Measurements from ENCODE around the gene TTLL10.

The TTLL10 gene

GRCh38 chr1:1223321-1223720 lies 49.6 kb downstream of the TTLL10 start:
- Histone ChIP-seq H3K9me3 (no peaks in the 10 kb centered on the region), H3K27me3 (ENCODE audit: low read depth) (no peaks in the 10 kb centered on the region), H3K4me1 (no peaks in the 10 kb centered on the region), H3K36me3 (replicated peaks) (peaks cover 44% of the 10 kb centered on the region), H3K4me3 (no peak overlapping the region)
- no peak for DNase-seq (ENCODE audit: low spot score in 2 of 2)
- in situ Hi-C loops (cut with MboI; ENCODE audit: low sequenced_read_pairs) = no loop called here

- in situ Hi-C loops (cut with MboI; ENCODE audit: low sequenced_read_pairs) = no loop called here
- Histone ChIP-seq H3K36me3 (replicated peaks) (peaks cover 46% of the 10 kb centered on the region), H3K4me1 (no peaks in the 10 kb centered on the region), H3K9me3 (no peaks in the 10 kb centered on the region), H3K4me3 (no peak overlapping the region), H3K27me3 (ENCODE audit: low read depth) (no peaks in the 10 kb centered on the region)
- DNase-seq (ENCODE audit: low spot score in 2 of 2) = no peak
Observed at GRCh38 chr1:1223891-1224290, 50.2 kb downstream of the TTLL10 start.

- Histone ChIP-seq H3K4me1 (no peaks in the 10 kb centered on the region), H3K36me3 (replicated peaks) (peaks cover 49% of the 10 kb centered on the region), H3K9me3 (no peaks in the 10 kb centered on the region), H3K4me3 (no peak overlapping the region), H3K27me3 (ENCODE audit: low read depth) (no peaks in the 10 kb centered on the region)
- in situ Hi-C loops (cut with MboI; ENCODE audit: low sequenced_read_pairs) = no loop called here
- DNase-seq (ENCODE audit: low spot score in 2 of 2) = no peak
Observed at GRCh38 chr1:1225238-1225845, 51.7 kb downstream of the TTLL10 start.

- Histone ChIP-seq H3K4me3 (no peak overlapping the region), H3K4me1 (no peaks in the 10 kb centered on the region), H3K27me3 (ENCODE audit: low read depth) (no peaks in the 10 kb centered on the region), H3K9me3 (no peaks in the 10 kb centered on the region), H3K36me3 (replicated peaks) (peaks cover 48% of the 10 kb centered on the region)
- DNase-seq (ENCODE audit: low spot score in 2 of 2) = no peak
- in situ Hi-C loops (cut with MboI; ENCODE audit: low sequenced_read_pairs) = no loop called here
Observed at GRCh38 chr1:1225913-1226312, 52.2 kb downstream of the TTLL10 start.

- Histone ChIP-seq H3K9me3 (no peaks in the 10 kb centered on the region), H3K27me3 (ENCODE audit: low read depth) (no peaks in the 10 kb centered on the region), H3K4me1 (no peaks in the 10 kb centered on the region), H3K36me3 (replicated peaks) (peaks cover 48% of the 10 kb centered on the region), H3K4me3 (no peak overlapping the region)
- in situ Hi-C loops (cut with MboI; ENCODE audit: low sequenced_read_pairs) = no loop called here
- DNase-seq (ENCODE audit: low spot score in 2 of 2) = no peak
Observed at GRCh38 chr1:1226566-1227362, 53.1 kb downstream of the TTLL10 start.

GRCh38 chr1:1227386-1227785 lies 53.7 kb downstream of the TTLL10 start:
- H3K9me3 ChIP-seq = no peaks in the 10 kb centered on the region
- in situ Hi-C loops (cut with MboI; ENCODE audit: low sequenced_read_pairs) = no loop called here

GRCh38 chr1:1228187-1228586 lies 54.5 kb downstream of the TTLL10 start:
- in situ Hi-C loops (cut with MboI; ENCODE audit: low sequenced_read_pairs) = no loop called here

More at GRCh38 chr1:1227386-1227785, 53.7 kb downstream of the TTLL10 start:
- DNase-seq (ENCODE audit: low spot score in 2 of 2) = no peak
- Histone ChIP-seq H3K4me3 (no peak overlapping the region), H3K27me3 (ENCODE audit: low read depth) (no peaks in the 10 kb centered on the region), H3K4me1 (no peaks in the 10 kb centered on the region), H3K36me3 (replicated peaks) (peaks cover 44% of the 10 kb centered on the region)

GRCh38 chr1:1228596-1229321 lies 55.1 kb downstream of the TTLL10 start:
- H3K9me3 ChIP-seq = no peaks in the 10 kb centered on the region
- H3K36me3 ChIP-seq (replicated peaks) = peaks cover 34% of the 10 kb centered on the region
- in situ Hi-C loops (cut with MboI; ENCODE audit: low sequenced_read_pairs) = no loop called here
- peaks cover 3% of the 10 kb centered on the region; the same call in 1 of the 2 replicates for H3K4me1 ChIP-seq
- no peak for DNase-seq (ENCODE audit: low spot score in 2 of 2)
- H3K4me3 ChIP-seq = no peak overlapping the region
- no peaks in the 10 kb centered on the region for H3K27me3 ChIP-seq (ENCODE audit: low read depth)

More at GRCh38 chr1:1228187-1228586, 54.5 kb downstream of the TTLL10 start:
- Histone ChIP-seq H3K27me3 (ENCODE audit: low read depth) (no peaks in the 10 kb centered on the region), H3K4me3 (no peak overlapping the region), H3K9me3 (no peaks in the 10 kb centered on the region), H3K36me3 (replicated peaks) (peaks cover 36% of the 10 kb centered on the region), H3K4me1 (peaks cover 3% of the 10 kb centered on the region; the same call in 1 of the 2 replicates)
- no peak for DNase-seq (ENCODE audit: low spot score in 2 of 2)

GRCh38 chr1:1229770-1230169 lies 56.1 kb downstream of the TTLL10 start:
- no peaks in the 10 kb centered on the region for H3K27me3 ChIP-seq (ENCODE audit: low read depth)
- in situ Hi-C loops (cut with MboI; ENCODE audit: low sequenced_read_pairs) = no loop called here
- DNase-seq (ENCODE audit: low spot score in 2 of 2) = no peak
- peaks cover 3% of the 10 kb centered on the region; the same call in 1 of the 2 replicates for H3K4me1 ChIP-seq
- peaks cover 34% of the 10 kb centered on the region for H3K36me3 ChIP-seq (replicated peaks)
- no peaks in the 10 kb centered on the region for H3K9me3 ChIP-seq
- H3K4me3 ChIP-seq = 0 out of 2 replicates have a peak overlapping the region, but pooled peaks have one; percentile 3

GRCh38 chr1:1230656-1231399 lies 57.1 kb downstream of the TTLL10 start:
- Histone ChIP-seq H3K4me1 (peaks cover 3% of the 10 kb centered on the region; the same call in 1 of the 2 replicates), H3K36me3 (replicated peaks) (peaks cover 25% of the 10 kb centered on the region), H3K4me3 (peak overlapping the region; percentile 89), H3K27me3 (ENCODE audit: low read depth) (no peaks in the 10 kb centered on the region), H3K9me3 (no peaks in the 10 kb centered on the region)
- in situ Hi-C loops (cut with MboI; ENCODE audit: low sequenced_read_pairs) = no loop called here
- DNase-seq (ENCODE audit: low spot score in 2 of 2) = peak; percentile 16 to 43

- Histone ChIP-seq H3K4me1 (peaks cover 3% of the 10 kb centered on the region; the same call in 1 of the 2 replicates), H3K36me3 (replicated peaks) (peaks cover 23% of the 10 kb centered on the region), H3K27me3 (ENCODE audit: low read depth) (no peaks in the 10 kb centered on the region), H3K4me3 (peak within 1 kb of the TSS; percentile 89), H3K9me3 (no peaks in the 10 kb centered on the region)
- in situ Hi-C loops (cut with MboI; ENCODE audit: low sequenced_read_pairs) = no loop called here
- peak; percentile 91 to 96 for DNase-seq (ENCODE audit: low spot score in 2 of 2)
Observed at GRCh38 chr1:1231400-1232207, 57.9 kb downstream of the TTLL10 start, which contains the start of gene SDF4. SDF4 (minus strand) TSS chr1:1232001; CDS start chr1:1228772, 3,229 bp downstream.

GRCh38 chr1:1232208-1232795 lies 58.6 kb downstream of the TTLL10 start, which contains the start of gene B3GALT6:
B3GALT6 (plus strand) TSS chr1:1232237; CDS start chr1:1232279, 42 bp downstream.
- DNase-seq (ENCODE audit: low spot score in 2 of 2) = no peak
- peaks cover 3% of the 10 kb centered on the region; the same call in 1 of the 2 replicates for H3K4me1 ChIP-seq
- in situ Hi-C loops (cut with MboI; ENCODE audit: low sequenced_read_pairs) = no loop called here
- no peaks in the 10 kb centered on the region for H3K27me3 ChIP-seq (ENCODE audit: low read depth)
- H3K4me3 ChIP-seq = peak within 1 kb of the TSS; percentile 89
- H3K9me3 ChIP-seq = no peaks in the 10 kb centered on the region
- peaks cover 23% of the 10 kb centered on the region for H3K36me3 ChIP-seq (replicated peaks)

Data from HAP-1 (cell line).